ENCODE data around the gene ACACB.

DNA sequence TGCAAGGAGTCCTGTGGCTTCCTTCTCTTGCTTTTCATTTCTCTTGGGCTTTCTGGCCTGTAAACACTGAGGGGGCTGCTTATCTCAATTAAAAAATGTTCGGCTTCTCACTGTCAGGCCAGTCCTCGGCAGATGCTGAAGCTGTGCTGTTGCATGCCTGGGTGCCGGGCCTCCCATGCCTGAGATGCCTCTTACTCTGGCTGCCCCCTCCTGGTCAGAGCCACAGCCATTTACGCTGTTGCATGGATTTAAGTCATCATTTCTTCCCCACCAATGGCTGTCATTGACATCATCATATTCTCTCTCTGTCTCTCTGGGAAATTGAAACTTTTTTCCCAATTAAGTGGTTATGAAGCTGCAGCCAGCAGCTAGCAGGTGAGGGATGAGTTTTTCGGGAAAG, 139.0 kb downstream of the ACACB start:
- TF ChIP-seq POLR2A (IDR thresholded peaks at IDR 0.05), result no peak
- TF ChIP-seq, protein P1, sequence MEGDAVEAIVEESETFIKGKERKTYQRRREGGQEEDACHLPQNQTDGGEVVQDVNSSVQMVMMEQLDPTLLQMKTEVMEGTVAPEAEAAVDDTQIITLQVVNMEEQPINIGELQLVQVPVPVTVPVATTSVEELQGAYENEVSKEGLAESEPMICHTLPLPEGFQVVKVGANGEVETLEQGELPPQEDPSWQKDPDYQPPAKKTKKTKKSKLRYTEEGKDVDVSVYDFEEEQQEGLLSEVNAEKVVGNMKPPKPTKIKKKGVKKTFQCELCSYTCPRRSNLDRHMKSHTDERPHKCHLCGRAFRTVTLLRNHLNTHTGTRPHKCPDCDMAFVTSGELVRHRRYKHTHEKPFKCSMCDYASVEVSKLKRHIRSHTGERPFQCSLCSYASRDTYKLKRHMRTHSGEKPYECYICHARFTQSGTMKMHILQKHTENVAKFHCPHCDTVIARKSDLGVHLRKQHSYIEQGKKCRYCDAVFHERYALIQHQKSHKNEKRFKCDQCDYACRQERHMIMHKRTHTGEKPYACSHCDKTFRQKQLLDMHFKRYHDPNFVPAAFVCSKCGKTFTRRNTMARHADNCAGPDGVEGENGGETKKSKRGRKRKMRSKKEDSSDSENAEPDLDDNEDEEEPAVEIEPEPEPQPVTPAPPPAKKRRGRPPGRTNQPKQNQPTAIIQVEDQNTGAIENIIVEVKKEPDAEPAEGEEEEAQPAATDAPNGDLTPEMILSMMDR (IDR thresholded peaks at IDR 0.05), result no peak

Data from Peyer's patch (tissue), 4 donors.